ENCODE data around the gene CLDN4. TPM values are rescaled to one million over a fixed set of nuclear protein-coding genes. Genes with fewer than 3 reads are reported as not detected.
A peak's percentile ranks its signal among the peaks of the same experiment; 100 is the strongest.

Gene CLDN4
- total and polyA plus RNA-seq, 2 experiments from 2014 or later: 11.6 to 19.4 TPM

DNA sequence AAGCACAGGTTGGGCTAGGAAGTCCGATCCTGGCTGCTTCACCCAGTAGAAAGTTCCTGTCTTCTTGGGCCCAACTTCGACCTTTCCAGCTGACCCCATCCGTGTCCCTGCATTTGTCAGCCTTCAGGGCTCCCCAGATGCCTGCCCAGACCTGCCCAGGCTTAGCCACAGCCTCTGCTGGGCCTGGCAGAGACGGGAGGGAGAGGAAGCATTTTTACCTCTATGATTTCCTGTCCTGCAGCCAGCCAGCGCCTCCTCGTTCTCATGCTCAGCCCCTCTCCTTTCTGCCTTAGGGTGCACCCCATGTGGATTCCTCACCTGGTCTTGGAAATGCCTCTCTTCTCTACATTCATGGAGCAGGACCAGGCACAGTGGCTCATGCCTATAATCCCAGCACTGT is 7.8 kb downstream of the CLDN4 start:
- Histone ChIP-seq H2AFZ (no peak overlapping the region), H3K36me3 (ENCODE audit: insufficient read depth) (no peaks in the 10 kb centered on the region), H3K27me3 (ENCODE audit: insufficient read depth) (no peaks in the 10 kb centered on the region), H3K4me1 (ENCODE audit: insufficient read depth) (peaks cover 9% of the 10 kb centered on the region), H3F3A (replicated peaks; ENCODE audit: low read depth) (no peaks in the 10 kb centered on the region), H3K4me2 (no peak overlapping the region), H4K20me1 (replicated peaks; ENCODE audit: insufficient read depth) (no peaks in the 10 kb centered on the region), H3K27ac (ENCODE audit: low read depth) (no peak overlapping the region), H3K4me3 (no peak overlapping the region), H3K79me2 (replicated peaks; ENCODE audit: insufficient read depth) (no peaks in the 10 kb centered on the region), H3K9me2 (ENCODE audit: insufficient read depth) (no peaks in the 10 kb centered on the region)
- Mint-ChIP-seq H3K27ac (peak overlapping the region; percentile 72; the same call in 1 of the 2 replicates), H3K4me1 (peaks cover 11% of the 10 kb centered on the region), H3K9me3 (peaks cover 12% of the 10 kb centered on the region), H3K4me3 (no peak overlapping the region), H3K36me3 (ENCODE audit: low read depth) (peaks cover 11% of the 10 kb centered on the region; the same call in 2 of the 3 replicates), H3K27me3 (ENCODE audit: insufficient read depth, low read depth, poor library complexity) (peaks cover 10% of the 10 kb centered on the region)
- DNase-seq (ENCODE audit: low spot score): no peak
- TF ChIP-seq ZNF114 (CRISPR knock-in tag; IDR thresholded peaks at IDR 0.05) (no peak), EZH2phosphoT487 (IDR thresholded peaks at IDR 0.05; ENCODE audit: unreplicated experiment) (no peak), ZNF331 (CRISPR knock-in tag; IDR thresholded peaks at IDR 0.05; ENCODE audit: low read depth) (no peak), STAT1 (IDR thresholded peaks at IDR 0.05; ENCODE audit: unreplicated experiment) (no peak), JUNB (IDR thresholded peaks at IDR 0.05; ENCODE audit: unreplicated experiment) (no peak), NANOG (IDR thresholded peaks at IDR 0.05; ENCODE audit: borderline replicate concordance) (no peak), POLR2AphosphoS5 (IDR thresholded peaks at IDR 0.05; ENCODE audit: low read depth) (no peak), CREB1 (CRISPR knock-in tag; IDR thresholded peaks at IDR 0.05; ENCODE audit: low read depth) (no peak), EZH2 (IDR thresholded peaks at IDR 0.05; ENCODE audit: low read depth, unreplicated experiment) (no peak)
- TF ChIP-seq, protein P1, sequence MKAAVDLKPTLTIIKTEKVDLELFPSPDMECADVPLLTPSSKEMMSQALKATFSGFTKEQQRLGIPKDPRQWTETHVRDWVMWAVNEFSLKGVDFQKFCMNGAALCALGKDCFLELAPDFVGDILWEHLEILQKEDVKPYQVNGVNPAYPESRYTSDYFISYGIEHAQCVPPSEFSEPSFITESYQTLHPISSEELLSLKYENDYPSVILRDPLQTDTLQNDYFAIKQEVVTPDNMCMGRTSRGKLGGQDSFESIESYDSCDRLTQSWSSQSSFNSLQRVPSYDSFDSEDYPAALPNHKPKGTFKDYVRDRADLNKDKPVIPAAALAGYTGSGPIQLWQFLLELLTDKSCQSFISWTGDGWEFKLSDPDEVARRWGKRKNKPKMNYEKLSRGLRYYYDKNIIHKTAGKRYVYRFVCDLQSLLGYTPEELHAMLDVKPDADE (IDR thresholded peaks at IDR 0.05): no peak
- TF ChIP-seq, protein P2, sequence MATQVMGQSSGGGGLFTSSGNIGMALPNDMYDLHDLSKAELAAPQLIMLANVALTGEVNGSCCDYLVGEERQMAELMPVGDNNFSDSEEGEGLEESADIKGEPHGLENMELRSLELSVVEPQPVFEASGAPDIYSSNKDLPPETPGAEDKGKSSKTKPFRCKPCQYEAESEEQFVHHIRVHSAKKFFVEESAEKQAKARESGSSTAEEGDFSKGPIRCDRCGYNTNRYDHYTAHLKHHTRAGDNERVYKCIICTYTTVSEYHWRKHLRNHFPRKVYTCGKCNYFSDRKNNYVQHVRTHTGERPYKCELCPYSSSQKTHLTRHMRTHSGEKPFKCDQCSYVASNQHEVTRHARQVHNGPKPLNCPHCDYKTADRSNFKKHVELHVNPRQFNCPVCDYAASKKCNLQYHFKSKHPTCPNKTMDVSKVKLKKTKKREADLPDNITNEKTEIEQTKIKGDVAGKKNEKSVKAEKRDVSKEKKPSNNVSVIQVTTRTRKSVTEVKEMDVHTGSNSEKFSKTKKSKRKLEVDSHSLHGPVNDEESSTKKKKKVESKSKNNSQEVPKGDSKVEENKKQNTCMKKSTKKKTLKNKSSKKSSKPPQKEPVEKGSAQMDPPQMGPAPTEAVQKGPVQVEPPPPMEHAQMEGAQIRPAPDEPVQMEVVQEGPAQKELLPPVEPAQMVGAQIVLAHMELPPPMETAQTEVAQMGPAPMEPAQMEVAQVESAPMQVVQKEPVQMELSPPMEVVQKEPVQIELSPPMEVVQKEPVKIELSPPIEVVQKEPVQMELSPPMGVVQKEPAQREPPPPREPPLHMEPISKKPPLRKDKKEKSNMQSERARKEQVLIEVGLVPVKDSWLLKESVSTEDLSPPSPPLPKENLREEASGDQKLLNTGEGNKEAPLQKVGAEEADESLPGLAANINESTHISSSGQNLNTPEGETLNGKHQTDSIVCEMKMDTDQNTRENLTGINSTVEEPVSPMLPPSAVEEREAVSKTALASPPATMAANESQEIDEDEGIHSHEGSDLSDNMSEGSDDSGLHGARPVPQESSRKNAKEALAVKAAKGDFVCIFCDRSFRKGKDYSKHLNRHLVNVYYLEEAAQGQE (IDR thresholded peaks at IDR 0.05; ENCODE audit: unreplicated experiment): no peak
- TF ChIP-seq, protein P3, sequence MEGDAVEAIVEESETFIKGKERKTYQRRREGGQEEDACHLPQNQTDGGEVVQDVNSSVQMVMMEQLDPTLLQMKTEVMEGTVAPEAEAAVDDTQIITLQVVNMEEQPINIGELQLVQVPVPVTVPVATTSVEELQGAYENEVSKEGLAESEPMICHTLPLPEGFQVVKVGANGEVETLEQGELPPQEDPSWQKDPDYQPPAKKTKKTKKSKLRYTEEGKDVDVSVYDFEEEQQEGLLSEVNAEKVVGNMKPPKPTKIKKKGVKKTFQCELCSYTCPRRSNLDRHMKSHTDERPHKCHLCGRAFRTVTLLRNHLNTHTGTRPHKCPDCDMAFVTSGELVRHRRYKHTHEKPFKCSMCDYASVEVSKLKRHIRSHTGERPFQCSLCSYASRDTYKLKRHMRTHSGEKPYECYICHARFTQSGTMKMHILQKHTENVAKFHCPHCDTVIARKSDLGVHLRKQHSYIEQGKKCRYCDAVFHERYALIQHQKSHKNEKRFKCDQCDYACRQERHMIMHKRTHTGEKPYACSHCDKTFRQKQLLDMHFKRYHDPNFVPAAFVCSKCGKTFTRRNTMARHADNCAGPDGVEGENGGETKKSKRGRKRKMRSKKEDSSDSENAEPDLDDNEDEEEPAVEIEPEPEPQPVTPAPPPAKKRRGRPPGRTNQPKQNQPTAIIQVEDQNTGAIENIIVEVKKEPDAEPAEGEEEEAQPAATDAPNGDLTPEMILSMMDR (conservative IDR thresholded peaks at IDR 0.05; ENCODE audit: low read depth in 2 of 2): no peak
- TF ChIP-seq, protein P4, sequence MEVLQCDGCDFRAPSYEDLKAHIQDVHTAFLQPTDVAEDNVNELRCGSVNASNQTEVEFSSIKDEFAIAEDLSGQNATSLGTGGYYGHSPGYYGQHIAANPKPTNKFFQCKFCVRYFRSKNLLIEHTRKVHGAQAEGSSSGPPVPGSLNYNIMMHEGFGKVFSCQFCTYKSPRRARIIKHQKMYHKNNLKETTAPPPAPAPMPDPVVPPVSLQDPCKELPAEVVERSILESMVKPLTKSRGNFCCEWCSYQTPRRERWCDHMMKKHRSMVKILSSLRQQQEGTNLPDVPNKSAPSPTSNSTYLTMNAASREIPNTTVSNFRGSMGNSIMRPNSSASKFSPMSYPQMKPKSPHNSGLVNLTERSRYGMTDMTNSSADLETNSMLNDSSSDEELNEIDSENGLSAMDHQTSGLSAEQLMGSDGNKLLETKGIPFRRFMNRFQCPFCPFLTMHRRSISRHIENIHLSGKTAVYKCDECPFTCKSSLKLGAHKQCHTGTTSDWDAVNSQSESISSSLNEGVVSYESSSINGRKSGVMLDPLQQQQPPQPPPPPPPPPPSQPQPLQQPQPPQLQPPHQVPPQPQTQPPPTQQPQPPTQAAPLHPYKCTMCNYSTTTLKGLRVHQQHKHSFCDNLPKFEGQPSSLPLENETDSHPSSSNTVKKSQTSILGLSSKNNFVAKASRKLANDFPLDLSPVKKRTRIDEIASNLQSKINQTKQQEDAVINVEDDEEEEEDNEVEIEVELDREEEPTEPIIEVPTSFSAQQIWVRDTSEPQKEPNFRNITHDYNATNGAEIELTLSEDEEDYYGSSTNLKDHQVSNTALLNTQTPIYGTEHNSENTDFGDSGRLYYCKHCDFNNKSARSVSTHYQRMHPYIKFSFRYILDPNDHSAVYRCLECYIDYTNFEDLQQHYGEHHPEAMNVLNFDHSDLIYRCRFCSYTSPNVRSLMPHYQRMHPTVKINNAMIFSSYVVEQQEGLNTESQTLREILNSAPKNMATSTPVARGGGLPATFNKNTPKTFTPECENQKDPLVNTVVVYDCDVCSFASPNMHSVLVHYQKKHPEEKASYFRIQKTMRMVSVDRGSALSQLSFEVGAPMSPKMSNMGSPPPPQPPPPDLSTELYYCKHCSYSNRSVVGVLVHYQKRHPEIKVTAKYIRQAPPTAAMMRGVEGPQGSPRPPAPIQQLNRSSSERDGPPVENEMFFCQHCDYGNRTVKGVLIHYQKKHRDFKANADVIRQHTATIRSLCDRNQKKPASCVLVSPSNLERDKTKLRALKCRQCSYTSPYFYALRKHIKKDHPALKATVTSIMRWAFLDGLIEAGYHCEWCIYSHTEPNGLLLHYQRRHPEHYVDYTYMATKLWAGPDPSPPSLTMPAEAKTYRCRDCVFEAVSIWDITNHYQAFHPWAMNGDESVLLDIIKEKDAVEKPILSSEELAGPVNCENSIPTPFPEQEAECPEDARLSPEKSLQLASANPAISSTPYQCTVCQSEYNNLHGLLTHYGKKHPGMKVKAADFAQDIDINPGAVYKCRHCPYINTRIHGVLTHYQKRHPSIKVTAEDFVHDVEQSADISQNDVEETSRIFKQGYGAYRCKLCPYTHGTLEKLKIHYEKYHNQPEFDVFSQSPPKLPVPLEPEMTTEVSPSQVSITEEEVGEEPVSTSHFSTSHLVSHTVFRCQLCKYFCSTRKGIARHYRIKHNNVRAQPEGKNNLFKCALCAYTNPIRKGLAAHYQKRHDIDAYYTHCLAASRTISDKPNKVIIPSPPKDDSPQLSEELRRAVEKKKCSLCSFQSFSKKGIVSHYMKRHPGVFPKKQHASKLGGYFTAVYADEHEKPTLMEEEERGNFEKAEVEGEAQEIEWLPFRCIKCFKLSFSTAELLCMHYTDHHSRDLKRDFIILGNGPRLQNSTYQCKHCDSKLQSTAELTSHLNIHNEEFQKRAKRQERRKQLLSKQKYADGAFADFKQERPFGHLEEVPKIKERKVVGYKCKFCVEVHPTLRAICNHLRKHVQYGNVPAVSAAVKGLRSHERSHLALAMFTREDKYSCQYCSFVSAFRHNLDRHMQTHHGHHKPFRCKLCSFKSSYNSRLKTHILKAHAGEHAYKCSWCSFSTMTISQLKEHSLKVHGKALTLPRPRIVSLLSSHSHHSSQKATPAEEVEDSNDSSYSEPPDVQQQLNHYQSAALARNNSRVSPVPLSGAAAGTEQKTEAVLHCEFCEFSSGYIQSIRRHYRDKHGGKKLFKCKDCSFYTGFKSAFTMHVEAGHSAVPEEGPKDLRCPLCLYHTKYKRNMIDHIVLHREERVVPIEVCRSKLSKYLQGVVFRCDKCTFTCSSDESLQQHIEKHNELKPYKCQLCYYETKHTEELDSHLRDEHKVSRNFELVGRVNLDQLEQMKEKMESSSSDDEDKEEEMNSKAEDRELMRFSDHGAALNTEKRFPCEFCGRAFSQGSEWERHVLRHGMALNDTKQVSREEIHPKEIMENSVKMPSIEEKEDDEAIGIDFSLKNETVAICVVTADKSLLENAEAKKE (CRISPR knock-in tag; IDR thresholded peaks at IDR 0.05): no peak
- ATAC-seq: no peak
